ENCODE results near the gene DCC. TPM values are rescaled to one million over a fixed set of nuclear protein-coding genes. Genes with fewer than 3 reads are reported as not detected.

DCC gene
- total RNA-seq, 1 experiment from 2014 or later: 0.39 TPM

- CTCF ChIA-PET: no interaction called here
- Histone ChIP-seq H3K9me3 (no peaks in the 10 kb centered on the region), H3K27me3 (replicated peaks; ENCODE audit: control insufficient read depth, insufficient read depth, low read length) (no peaks in the 10 kb centered on the region), H3K4me1 (no peaks in the 10 kb centered on the region), H3K36me3 (ENCODE audit: control insufficient read depth, insufficient read depth, low read length) (no peaks in the 10 kb centered on the region), H3K4me3 (ENCODE audit: low read depth, low read length) (no peak overlapping the region)
- intact Hi-C loops (cut with micrococcal nuclease; ENCODE audit: unreplicated experiment): no loop called here
- Mint-ChIP-seq H3K27me3 (ENCODE audit: insufficient read depth, unreplicated experiment) (no peaks in the 10 kb centered on the region), H3K4me3 (ENCODE audit: unreplicated experiment) (no peak overlapping the region), H3K36me3 (ENCODE audit: insufficient read depth, unreplicated experiment) (no peaks in the 10 kb centered on the region), H3K4me1 (ENCODE audit: low read depth, unreplicated experiment) (no peaks in the 10 kb centered on the region), H3K9me3 (ENCODE audit: unreplicated experiment) (no peaks in the 10 kb centered on the region), H3K27ac (ENCODE audit: unreplicated experiment) (no peak overlapping the region)
- no TSS peak for BruUV-seq (replicated peaks)
- no peak for DNase-seq
- TF ChIP-seq, protein P1, sequence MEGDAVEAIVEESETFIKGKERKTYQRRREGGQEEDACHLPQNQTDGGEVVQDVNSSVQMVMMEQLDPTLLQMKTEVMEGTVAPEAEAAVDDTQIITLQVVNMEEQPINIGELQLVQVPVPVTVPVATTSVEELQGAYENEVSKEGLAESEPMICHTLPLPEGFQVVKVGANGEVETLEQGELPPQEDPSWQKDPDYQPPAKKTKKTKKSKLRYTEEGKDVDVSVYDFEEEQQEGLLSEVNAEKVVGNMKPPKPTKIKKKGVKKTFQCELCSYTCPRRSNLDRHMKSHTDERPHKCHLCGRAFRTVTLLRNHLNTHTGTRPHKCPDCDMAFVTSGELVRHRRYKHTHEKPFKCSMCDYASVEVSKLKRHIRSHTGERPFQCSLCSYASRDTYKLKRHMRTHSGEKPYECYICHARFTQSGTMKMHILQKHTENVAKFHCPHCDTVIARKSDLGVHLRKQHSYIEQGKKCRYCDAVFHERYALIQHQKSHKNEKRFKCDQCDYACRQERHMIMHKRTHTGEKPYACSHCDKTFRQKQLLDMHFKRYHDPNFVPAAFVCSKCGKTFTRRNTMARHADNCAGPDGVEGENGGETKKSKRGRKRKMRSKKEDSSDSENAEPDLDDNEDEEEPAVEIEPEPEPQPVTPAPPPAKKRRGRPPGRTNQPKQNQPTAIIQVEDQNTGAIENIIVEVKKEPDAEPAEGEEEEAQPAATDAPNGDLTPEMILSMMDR (IDR thresholded peaks at IDR 0.05; ENCODE audit: insufficient read depth in 1 of 2, low read depth in 1 of 2, low read length in 1 of 2, severe bottlenecking in 1 of 2, unreplicated experiment in 1 of 2): no peak
- POLR2A ChIA-PET: no interaction called here
Measured at GRCh38 chr18:52377094-52377493, 37.1 kb downstream of the DCC start.

DNA sequence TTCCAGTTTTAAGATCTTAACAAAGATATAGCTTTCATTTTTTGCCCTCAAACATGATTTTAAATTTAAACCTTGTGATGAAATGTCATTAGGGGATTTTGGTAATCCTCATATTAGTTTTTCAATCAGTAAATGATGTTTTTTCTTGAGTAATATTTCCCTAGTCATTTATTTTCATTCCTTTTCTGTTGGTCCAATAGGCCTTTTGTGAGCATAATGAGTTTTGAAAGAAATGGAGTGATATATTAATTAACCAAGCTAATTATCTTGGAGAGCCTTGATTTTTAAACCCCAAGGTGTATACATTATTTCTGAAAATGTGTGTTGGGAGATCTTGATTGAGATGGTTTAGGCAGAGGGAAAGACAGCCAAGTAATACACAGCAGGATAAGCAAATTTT, 46.3 kb downstream of the DCC start:
- Mint-ChIP-seq H3K9me3 (ENCODE audit: unreplicated experiment) (no peaks in the 10 kb centered on the region), H3K36me3 (ENCODE audit: insufficient read depth, unreplicated experiment) (no peaks in the 10 kb centered on the region), H3K27ac (ENCODE audit: unreplicated experiment) (no peak overlapping the region), H3K4me3 (ENCODE audit: unreplicated experiment) (no peak overlapping the region), H3K27me3 (ENCODE audit: insufficient read depth, unreplicated experiment) (peaks cover 3% of the 10 kb centered on the region), H3K4me1 (ENCODE audit: low read depth, unreplicated experiment) (no peaks in the 10 kb centered on the region)
- no peaks in the 10 kb centered on the region for H3K27me3 ChIP-seq (replicated peaks; ENCODE audit: control insufficient read depth, insufficient read depth, low read length)
- POLR2A ChIA-PET: no interaction called here
- no TSS peak for BruUV-seq (replicated peaks)
- TF ChIP-seq, protein P1 (IDR thresholded peaks at IDR 0.05; ENCODE audit: insufficient read depth in 1 of 2, low read depth in 1 of 2, low read length in 1 of 2, severe bottlenecking in 1 of 2, unreplicated experiment in 1 of 2): no peak
- no peaks in the 10 kb centered on the region for H3K4me1 ChIP-seq
- no peaks in the 10 kb centered on the region for H3K36me3 ChIP-seq (ENCODE audit: control insufficient read depth, insufficient read depth, low read length)
- no peak for DNase-seq
- H3K9me3 ChIP-seq: no peaks in the 10 kb centered on the region
- intact Hi-C loops (cut with micrococcal nuclease; ENCODE audit: unreplicated experiment): no loop called here
- CTCF ChIA-PET: no interaction called here
- no peak overlapping the region for H3K4me3 ChIP-seq (ENCODE audit: low read depth, low read length)

GRCh38 chr18:52387175-52387574, 47.2 kb downstream of the DCC start:
- H3K4me3 Mint-ChIP-seq (ENCODE audit: unreplicated experiment): no peak overlapping the region
- H3K4me1 ChIP-seq: no peaks in the 10 kb centered on the region
- H3K36me3 ChIP-seq (ENCODE audit: control insufficient read depth, insufficient read depth, low read length): no peaks in the 10 kb centered on the region
- no peak for DNase-seq
- intact Hi-C loops (cut with micrococcal nuclease; ENCODE audit: unreplicated experiment): no loop called here
- no peaks in the 10 kb centered on the region for H3K4me1 Mint-ChIP-seq (ENCODE audit: low read depth, unreplicated experiment)
- TF ChIP-seq, protein P1 (IDR thresholded peaks at IDR 0.05; ENCODE audit: insufficient read depth in 1 of 2, low read depth in 1 of 2, low read length in 1 of 2, severe bottlenecking in 1 of 2, unreplicated experiment in 1 of 2): no peak
- no peaks in the 10 kb centered on the region for H3K27me3 ChIP-seq (replicated peaks; ENCODE audit: control insufficient read depth, insufficient read depth, low read length)
- no TSS peak for BruUV-seq (replicated peaks)
- no peak overlapping the region for H3K27ac Mint-ChIP-seq (ENCODE audit: unreplicated experiment)
- POLR2A ChIA-PET: no interaction called here
- no peaks in the 10 kb centered on the region for H3K36me3 Mint-ChIP-seq (ENCODE audit: insufficient read depth, unreplicated experiment)
- H3K4me3 ChIP-seq (ENCODE audit: low read depth, low read length): no peak overlapping the region
- H3K27me3 Mint-ChIP-seq (ENCODE audit: insufficient read depth, unreplicated experiment): peaks cover 3% of the 10 kb centered on the region
- H3K9me3 ChIP-seq: no peaks in the 10 kb centered on the region
- CTCF ChIA-PET: no interaction called here
- H3K9me3 Mint-ChIP-seq (ENCODE audit: unreplicated experiment): no peaks in the 10 kb centered on the region

All from Caco-2 (cell line).